ENCODE data around the gene IFITM10. TPM values are rescaled to one million over a fixed set of nuclear protein-coding genes. Genes with fewer than 3 reads are reported as not detected.

Gene IFITM10
- total and polyA plus RNA-seq, 2 experiments from 2014 or later = 0.41 to 1.6 TPM

- H3K36me3 ChIP-seq (ENCODE audit: low read depth) = no peaks in the 10 kb centered on the region
- H3K27me3 ChIP-seq (replicated peaks; ENCODE audit: insufficient read depth) = no peaks in the 10 kb centered on the region; the same call in 1 of the 2 replicates
- H3K9ac ChIP-seq = no peak overlapping the region
- H2AFZ ChIP-seq = no peak overlapping the region
- DNase-seq = no peak
- in situ Hi-C loops (cut with MboI) = no loop called here
- no peak overlapping the region for H3K27ac ChIP-seq
- no peaks in the 10 kb centered on the region for H3K4me1 ChIP-seq (ENCODE audit: insufficient read depth)
- no peak overlapping the region for H3K4me2 ChIP-seq (ENCODE audit: unreplicated experiment)
- H3K9me2 ChIP-seq (ENCODE audit: insufficient read depth) = no peaks in the 10 kb centered on the region
- no peak overlapping the region for H3K4me3 ChIP-seq
- 40 to 41% methylated on average over 8 of the region's 8 CpGs for WGBS, 2 experiments (ENCODE audit: low coverage in 1 of 2, low lambda C conversion rate in 2 of 2, missing lambda C conversion rate in 2 of 2)
- no peaks in the 10 kb centered on the region for H4K20me1 ChIP-seq (ENCODE audit: insufficient read depth)
- TF ChIP-seq EZH2 (IDR thresholded peaks at IDR 0.05; ENCODE audit: insufficient read depth, poor library complexity, severe bottlenecking) = no peak
- no peak for TF ChIP-seq EZH2phosphoT487 (IDR thresholded peaks at IDR 0.05; ENCODE audit: insufficient read depth, low read depth)
- no peaks in the 10 kb centered on the region for H3K79me2 ChIP-seq (ENCODE audit: insufficient read depth)
- H3F3A ChIP-seq (ENCODE audit: insufficient read depth) = no peaks in the 10 kb centered on the region
- H3K9me3 ChIP-seq (ENCODE audit: low read depth) = no peaks in the 10 kb centered on the region
These were observed 10.8 kb downstream of the IFITM10 start for GRCh38 chr11:1739576-1739975.

- WGBS, 2 experiments (ENCODE audit: low coverage in 1 of 2, low lambda C conversion rate in 2 of 2, missing lambda C conversion rate in 2 of 2) = 63 to 66% methylated on average over 10 of the region's 10 CpGs
- Histone ChIP-seq H3K4me3 (no peak overlapping the region), H3K9me3 (ENCODE audit: low read depth) (no peaks in the 10 kb centered on the region), H3K27me3 (replicated peaks; ENCODE audit: insufficient read depth) (no peaks in the 10 kb centered on the region; the same call in none of the 2 replicates), H3F3A (ENCODE audit: insufficient read depth) (no peaks in the 10 kb centered on the region), H3K36me3 (ENCODE audit: low read depth) (no peaks in the 10 kb centered on the region), H3K9me2 (ENCODE audit: insufficient read depth) (no peaks in the 10 kb centered on the region), H3K4me2 (ENCODE audit: unreplicated experiment) (no peak overlapping the region), H3K9ac (no peak overlapping the region), H2AFZ (no peak overlapping the region), H3K79me2 (ENCODE audit: insufficient read depth) (no peaks in the 10 kb centered on the region), H4K20me1 (ENCODE audit: insufficient read depth) (no peaks in the 10 kb centered on the region), H3K4me1 (ENCODE audit: insufficient read depth) (no peaks in the 10 kb centered on the region), H3K27ac (no peak overlapping the region)
- in situ Hi-C loops (cut with MboI) = no loop called here
- DNase-seq = no peak
- no peak for TF ChIP-seq EZH2phosphoT487 (IDR thresholded peaks at IDR 0.05; ENCODE audit: insufficient read depth, low read depth)
- no peak for TF ChIP-seq EZH2 (IDR thresholded peaks at IDR 0.05; ENCODE audit: insufficient read depth, poor library complexity, severe bottlenecking)
These were observed 12.0 kb downstream of the IFITM10 start for GRCh38 chr11:1738380-1738779.

GRCh38 chr11:1737080-1737757 lies 13.2 kb downstream of the IFITM10 start:
- WGBS, 2 experiments (ENCODE audit: low coverage in 1 of 2, low lambda C conversion rate in 2 of 2, missing lambda C conversion rate in 2 of 2) = 41 to 44% methylated on average over 6 of the region's 6 CpGs
- in situ Hi-C loops (cut with MboI) = no loop called here

GRCh38 chr11:1736447-1736992 lies 13.9 kb downstream of the IFITM10 start:
- no peak overlapping the region for H2AFZ ChIP-seq
- DNase-seq = no peak
- in situ Hi-C loops (cut with MboI) = no loop called here
- peaks cover 2% of the 10 kb centered on the region; the same call in 1 of the 2 replicates for H3F3A ChIP-seq (ENCODE audit: insufficient read depth)
- no peaks in the 10 kb centered on the region; the same call in none of the 2 replicates for H3K27me3 ChIP-seq (replicated peaks; ENCODE audit: insufficient read depth)
- no peak overlapping the region for H3K9ac ChIP-seq
- H3K4me2 ChIP-seq (ENCODE audit: unreplicated experiment) = no peak overlapping the region
- H3K9me2 ChIP-seq (ENCODE audit: insufficient read depth) = no peaks in the 10 kb centered on the region
- WGBS, 2 experiments (ENCODE audit: low coverage in 1 of 2, low lambda C conversion rate in 2 of 2, missing lambda C conversion rate in 2 of 2) = 36 to 52% methylated on average over 3 of the region's 3 CpGs
- no peak overlapping the region for H3K27ac ChIP-seq
- H3K79me2 ChIP-seq (ENCODE audit: insufficient read depth) = no peaks in the 10 kb centered on the region
- no peaks in the 10 kb centered on the region for H3K9me3 ChIP-seq (ENCODE audit: low read depth)
- no peaks in the 10 kb centered on the region for H4K20me1 ChIP-seq (ENCODE audit: insufficient read depth)
- H3K4me3 ChIP-seq = no peak overlapping the region
- H3K4me1 ChIP-seq (ENCODE audit: insufficient read depth) = no peaks in the 10 kb centered on the region
- TF ChIP-seq EZH2 (IDR thresholded peaks at IDR 0.05; ENCODE audit: insufficient read depth, poor library complexity, severe bottlenecking) (no peak), EZH2phosphoT487 (IDR thresholded peaks at IDR 0.05; ENCODE audit: insufficient read depth, low read depth) (no peak)
- no peaks in the 10 kb centered on the region for H3K36me3 ChIP-seq (ENCODE audit: low read depth)

More at GRCh38 chr11:1737080-1737757, 13.2 kb downstream of the IFITM10 start:
- Histone ChIP-seq H3K4me2 (ENCODE audit: unreplicated experiment) (no peak overlapping the region), H2AFZ (no peak overlapping the region), H3K9me2 (ENCODE audit: insufficient read depth) (no peaks in the 10 kb centered on the region), H3K79me2 (ENCODE audit: insufficient read depth) (no peaks in the 10 kb centered on the region), H3K36me3 (ENCODE audit: low read depth) (no peaks in the 10 kb centered on the region), H3K9ac (no peak overlapping the region), H3K4me3 (no peak overlapping the region), H3K27ac (no peak overlapping the region), H3K4me1 (ENCODE audit: insufficient read depth) (no peaks in the 10 kb centered on the region), H3K27me3 (replicated peaks; ENCODE audit: insufficient read depth) (no peaks in the 10 kb centered on the region; the same call in none of the 2 replicates), H4K20me1 (ENCODE audit: insufficient read depth) (no peaks in the 10 kb centered on the region), H3K9me3 (ENCODE audit: low read depth) (no peaks in the 10 kb centered on the region), H3F3A (ENCODE audit: insufficient read depth) (no peaks in the 10 kb centered on the region)
- TF ChIP-seq EZH2phosphoT487 (IDR thresholded peaks at IDR 0.05; ENCODE audit: insufficient read depth, low read depth) = no peak
- no peak for TF ChIP-seq EZH2 (IDR thresholded peaks at IDR 0.05; ENCODE audit: insufficient read depth, poor library complexity, severe bottlenecking)
- no peak for DNase-seq

Data from GM23248 (cell line).